ENCODE data around the gene ABLIM2.

DNA sequence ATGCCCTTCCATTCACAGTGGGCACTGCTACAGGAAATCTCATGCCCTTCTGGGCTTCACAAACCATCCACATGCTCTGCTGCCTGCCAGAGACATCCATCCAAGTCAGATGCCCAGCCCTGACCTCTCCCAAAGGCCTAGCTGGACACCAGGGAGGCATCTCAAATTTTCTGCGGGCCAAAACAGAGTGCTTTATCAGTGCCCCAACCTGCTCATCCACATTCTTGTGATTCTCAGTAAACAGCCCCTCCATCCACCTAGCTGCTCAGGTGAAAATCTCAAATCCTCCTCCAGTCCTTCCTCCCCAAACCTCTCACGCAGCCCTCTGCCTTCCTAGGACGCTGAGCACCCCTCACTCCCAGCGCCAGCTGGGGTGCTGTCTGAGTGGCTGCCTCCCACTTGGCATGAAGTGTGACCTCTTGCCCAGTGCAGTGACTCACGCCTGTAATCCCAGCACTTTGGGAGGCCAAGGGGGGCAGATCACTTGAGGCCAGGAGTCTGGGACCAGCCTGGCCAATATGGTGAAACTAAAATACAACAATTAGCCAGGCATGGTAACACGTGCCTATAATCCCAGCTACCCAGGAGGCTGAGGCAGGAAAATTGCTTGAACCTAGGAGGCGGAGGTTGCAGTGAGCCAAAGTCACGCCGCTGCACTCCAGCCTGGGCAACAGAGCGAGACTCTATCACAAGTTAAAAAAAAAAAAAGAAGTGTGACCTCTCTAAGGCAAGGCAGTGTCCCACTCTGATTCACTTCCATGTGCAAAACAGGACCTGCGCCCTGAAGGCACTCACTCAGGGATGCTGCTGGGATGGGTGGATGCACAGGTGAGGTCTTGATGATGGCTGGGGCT is 217.3 kb downstream of the ABLIM2 start:
- TF ChIP-seq, protein P1, sequence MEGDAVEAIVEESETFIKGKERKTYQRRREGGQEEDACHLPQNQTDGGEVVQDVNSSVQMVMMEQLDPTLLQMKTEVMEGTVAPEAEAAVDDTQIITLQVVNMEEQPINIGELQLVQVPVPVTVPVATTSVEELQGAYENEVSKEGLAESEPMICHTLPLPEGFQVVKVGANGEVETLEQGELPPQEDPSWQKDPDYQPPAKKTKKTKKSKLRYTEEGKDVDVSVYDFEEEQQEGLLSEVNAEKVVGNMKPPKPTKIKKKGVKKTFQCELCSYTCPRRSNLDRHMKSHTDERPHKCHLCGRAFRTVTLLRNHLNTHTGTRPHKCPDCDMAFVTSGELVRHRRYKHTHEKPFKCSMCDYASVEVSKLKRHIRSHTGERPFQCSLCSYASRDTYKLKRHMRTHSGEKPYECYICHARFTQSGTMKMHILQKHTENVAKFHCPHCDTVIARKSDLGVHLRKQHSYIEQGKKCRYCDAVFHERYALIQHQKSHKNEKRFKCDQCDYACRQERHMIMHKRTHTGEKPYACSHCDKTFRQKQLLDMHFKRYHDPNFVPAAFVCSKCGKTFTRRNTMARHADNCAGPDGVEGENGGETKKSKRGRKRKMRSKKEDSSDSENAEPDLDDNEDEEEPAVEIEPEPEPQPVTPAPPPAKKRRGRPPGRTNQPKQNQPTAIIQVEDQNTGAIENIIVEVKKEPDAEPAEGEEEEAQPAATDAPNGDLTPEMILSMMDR (IDR thresholded peaks at IDR 0.05; ENCODE audit: low read length), result no peak
- TF ChIP-seq EZH2phosphoT487 (IDR thresholded peaks at IDR 0.05; ENCODE audit: low read length) (no peak), EZH2 (optimal IDR thresholded peaks at IDR 0.05; ENCODE audit: low read depth, low read length) (no peak)
